IMR-90 (cell line): ENCODE data around the gene MYO3B. TPM values are rescaled to one million over a fixed set of nuclear protein-coding genes. Genes with fewer than 3 reads are reported as not detected.

Source experiments
- ATAC-seq: fragments of 200-7000 bp; cut with Tn5 transposase; 2 replicates; pipeline ENCODE4 v1.9.1; 2020; ENCODE audit warnings: low read depth, mild to moderate bottlenecking, moderate library complexity
- BruUV-seq: library from RNA; stranded (reverse); fragments of 400-500 nt; replicated peaks from 2 replicates; lab custom pipeline; 2021; lab: Mats Ljungman, UMichigan
- CTCF ChIA-PET: fragments of 300-600 bp; formaldehyde crosslinking; extraction: SDS; loops from one replicate; lab custom pipeline; 2021; ENCODE audit warnings: antibody characterized with exemption; lab: Yijun Ruan, JAX
- POLR2A ChIA-PET: fragments of 300-600 bp; sonication (Branson Sonifier 250); formaldehyde crosslinking; loops from one replicate; lab custom pipeline; 2022; ENCODE audit warnings: antibody characterized with exemption; ENCODE audit not compliant: unreplicated experiment; lab: Charles Lee
- DNase-seq: peaks from one replicate; pipeline ENCODE4 v3.0.0; 2013
- H2AFZ ChIP-seq: replicated peaks from 2 replicates; pipeline ENCODE3; 2013; ENCODE audit warnings: low read length, mild to moderate bottlenecking; ENCODE audit not compliant: poor library complexity
- H2AK5ac ChIP-seq: 2 replicates; pipeline ENCODE4 v1.6.1; 2013; ENCODE audit warnings: low read depth, low read length, inconsistent platforms
- H2AK9ac ChIP-seq: replicated peaks from 2 replicates; pipeline ENCODE3; 2013; ENCODE audit warnings: mild to moderate bottlenecking, low read depth, low read length, moderate library complexity; ENCODE audit not compliant: poor library complexity
- H2BK120ac ChIP-seq: 2 replicates; pipeline ENCODE4 v1.6.1; 2013; ENCODE audit warnings: low read depth, low read length, inconsistent platforms
- H2BK15ac ChIP-seq: 3 replicates; pipeline ENCODE4 v1.6.1; 2013; ENCODE audit warnings: low read depth, low read length, inconsistent platforms
- H2BK20ac ChIP-seq: 2 replicates; pipeline ENCODE4 v1.6.1; 2013; ENCODE audit warnings: low read depth, mild to moderate bottlenecking, inconsistent platforms, low read length, moderate library complexity
- H2BK5ac ChIP-seq: 2 replicates; pipeline ENCODE4 v1.6.1; 2013; ENCODE audit warnings: mild to moderate bottlenecking, low read depth, low read length, inconsistent platforms; ENCODE audit not compliant: poor library complexity, severe bottlenecking
- H3K14ac ChIP-seq: replicated peaks from 2 replicates; pipeline ENCODE4 v1.6.1; 2013; ENCODE audit warnings: low read depth, low read length, inconsistent platforms
- H3K18ac ChIP-seq: 2 replicates; pipeline ENCODE4 v1.6.1; 2013; ENCODE audit warnings: low read depth, low read length, control low read depth
- H3K23ac ChIP-seq: 2 replicates; pipeline ENCODE4 v1.6.1; 2013; ENCODE audit warnings: low read depth, low read length, inconsistent platforms
- H3K27ac ChIP-seq: 2 replicates; pipeline ENCODE4 v1.5.1; 2013; ENCODE audit warnings: mild to moderate bottlenecking, control low read depth, low read length; ENCODE audit not compliant: insufficient read depth
- H3K27me3 ChIP-seq: 2 replicates; pipeline ENCODE4 v1.6.1; 2013; ENCODE audit warnings: low read length; ENCODE audit not compliant: control insufficient read depth, insufficient read depth
- H3K36me3 ChIP-seq: 2 replicates; pipeline ENCODE4 v1.6.1; 2013; ENCODE audit warnings: low read length, mixed read lengths; ENCODE audit not compliant: control insufficient read depth, insufficient read depth
- H3K4ac ChIP-seq: 2 replicates; pipeline ENCODE4 v1.6.1; 2013; ENCODE audit warnings: low read depth, low read length, inconsistent platforms
- H3K4me1 ChIP-seq: 2 replicates; pipeline ENCODE4 v1.6.1; 2013; ENCODE audit warnings: low read length, mixed read lengths; ENCODE audit not compliant: control insufficient read depth, insufficient read depth
- H3K4me2 ChIP-seq: 2 replicates; pipeline ENCODE4 v1.6.1; 2013; ENCODE audit warnings: low read depth, mild to moderate bottlenecking, control low read depth, low read length, moderate library complexity
- H3K4me3 ChIP-seq: 2 replicates; pipeline ENCODE4 v1.5.1; 2013; ENCODE audit warnings: low read depth, mild to moderate bottlenecking, control low read depth, low read length, moderate library complexity; ENCODE audit not compliant: insufficient read depth
- H3K56ac ChIP-seq: 2 replicates; pipeline ENCODE4 v1.6.1; 2013; ENCODE audit warnings: low read length, inconsistent platforms; ENCODE audit not compliant: insufficient read depth; ENCODE audit errors: extremely low read depth
- H3K79me1 ChIP-seq, 2 experiments: 2 replicates each; pipeline ENCODE4 v1.6.1; 2013; ENCODE audit warnings: low read length in 2 of 2, inconsistent platforms in 1 of 2, low read depth in 1 of 2
- H3K9ac ChIP-seq: 2 replicates; pipeline ENCODE4 v1.6.1; 2013; ENCODE audit warnings: low read depth, low read length, control low read depth
- H3K9me1 ChIP-seq: 2 replicates; pipeline ENCODE4 v1.6.1; 2013; ENCODE audit warnings: low read length, inconsistent platforms; ENCODE audit not compliant: insufficient read depth
- H3K9me3 ChIP-seq: 2 replicates; pipeline ENCODE4 v1.6.1; 2013; ENCODE audit warnings: low read length; ENCODE audit not compliant: control insufficient read depth, insufficient read depth
- H4K20me1 ChIP-seq: 2 replicates; pipeline ENCODE4 v1.6.1; 2013; ENCODE audit warnings: low read length, inconsistent platforms; ENCODE audit not compliant: insufficient read depth
- H4K5ac ChIP-seq: 2 replicates; pipeline ENCODE4 v1.6.1; 2013; ENCODE audit warnings: mild to moderate bottlenecking, low read depth, low read length, control low read depth
- H4K8ac ChIP-seq, 2 experiments: 2 replicates each; pipeline ENCODE4 v1.6.1; 2013; ENCODE audit warnings: low read depth in 2 of 2, low read length in 2 of 2, control low read depth in 1 of 2, inconsistent platforms in 1 of 2
- H4K91ac ChIP-seq: 2 replicates; pipeline ENCODE4 v1.6.1; 2013; ENCODE audit warnings: low read depth, low read length, inconsistent platforms; ENCODE audit not compliant: insufficient read depth
- BHLHE40 ChIP-seq: fragments of 150-350 bp; IDR thresholded peaks from 2 replicates; pipeline ENCODE4 v1.6.1; 2016; ENCODE audit warnings: mild to moderate bottlenecking, low read depth, low read length
- CHD1 ChIP-seq: IDR thresholded peaks from 2 replicates; pipeline ENCODE4 v1.6.1; 2012; ENCODE audit warnings: low read depth, low read length, improper control_type of control experiment
- CTCF ChIP-seq: conservative IDR thresholded peaks from 2 replicates; pipeline ENCODE4 v1.5.1; 2012; ENCODE audit warnings: mild to moderate bottlenecking, low read depth, low read length, improper control_type of control experiment
- ELK1 ChIP-seq: fragments of 150-350 bp; IDR thresholded peaks from 2 replicates; pipeline ENCODE4 v1.6.1; 2016; ENCODE audit warnings: low read depth, mild to moderate bottlenecking, low read length, moderate library complexity, borderline replicate concordance
- FOS ChIP-seq: fragments of 150-350 bp; IDR thresholded peaks from 2 replicates; pipeline ENCODE4 v1.6.1; 2016; ENCODE audit warnings: low read depth, low read length
- MAFK ChIP-seq: IDR thresholded peaks from 2 replicates; pipeline ENCODE4 v1.6.1; 2012; ENCODE audit warnings: low read depth, low read length, improper control_type of control experiment
- MAZ ChIP-seq: IDR thresholded peaks from 2 replicates; pipeline ENCODE4 v1.6.1; 2012; ENCODE audit warnings: low read depth, mild to moderate bottlenecking, low read length, improper control_type of control experiment, moderate library complexity, borderline replicate concordance
- MXI1 ChIP-seq: IDR thresholded peaks from 2 replicates; pipeline ENCODE4 v1.6.1; 2012; ENCODE audit warnings: low read depth, mild to moderate bottlenecking, low read length, moderate library complexity, borderline replicate concordance
- POLR2A ChIP-seq: IDR thresholded peaks from 2 replicates; pipeline ENCODE4 v1.6.1; 2012; ENCODE audit warnings: mild to moderate bottlenecking, low read depth, low read length
- RFX5 ChIP-seq: IDR thresholded peaks from 2 replicates; pipeline ENCODE4 v1.8.0; 2012; ENCODE audit warnings: low read depth, mild to moderate bottlenecking, low read length, moderate library complexity
- SMC3 ChIP-seq: fragments of 150-350 bp; IDR thresholded peaks from 2 replicates; pipeline ENCODE4 v1.6.1; 2016; ENCODE audit warnings: low read depth, mild to moderate bottlenecking, antibody characterized with exemption, low read length, moderate library complexity
- USF2 ChIP-seq: fragments of 150-350 bp; IDR thresholded peaks from 2 replicates; pipeline ENCODE4 v1.6.1; 2017; ENCODE audit warnings: mild to moderate bottlenecking, antibody characterized with exemption, low read length, low read depth
- WGBS, 2 experiments: methylation state at CpG; one replicate each; pipeline versions ENCODE4 v1.1.5 to v1.1.7; 2013; ENCODE audit warnings: missing lambda C conversion rate in 2 of 2; ENCODE audit not compliant: insufficient read length in 1 of 2; ENCODE audit errors: extremely low coverage in 2 of 2; 5-methylcytosine and 5-hydroxymethylcytosine counted together
- dilution Hi-C: fragments of 300-500 bp; cut with HindIII; formaldehyde crosslinking; loops from one replicate; pipeline ENCODE4 v1.14.3; 2018; ENCODE audit warnings: low sequenced_read_pairs; ENCODE audit not compliant: unreplicated experiment
- in situ Hi-C: fragments of 300-500 bp; cut with MboI; formaldehyde crosslinking; loops from 3 replicates; pipeline ENCODE4 v1.14.3; 2019; ENCODE audit warnings: low sequenced_read_pairs, inconsistent platforms, mixed read lengths
- intact Hi-C: fragments of 100-400 bp; cut with micrococcal nuclease; formaldehyde crosslinking; loops from 2 replicates; pipeline ENCODE4 v1.10.0; 2022
- polyA plus RNA-seq, 3 experiments: library from polyadenylated mRNA; depleted of rRNA; stranded (reverse); fragments of >200 nt; gene quantifications; 2 replicates each; pipeline ENCODE4 v1.2.3, GENCODE V29; 2012; ENCODE audit warnings: low replicate concordance in 1 of 3
- total RNA-seq: library from RNA; depleted of rRNA; stranded (reverse); fragments of >200 nt; gene quantifications from 2 replicates; pipeline ENCODE4 v1.2.3, GENCODE V29; 2012

Gene MYO3B
- total and polyA plus RNA-seq, 2 of the 4 experiments (the other 2 are of a cell fraction) = 0.02 TPM; not detected in 1

GRCh38 chr2:170201275-170201674, 23.3 kb downstream of the MYO3B start:
- ChIA-PET POLR2A (no interaction called here), CTCF (interaction anchor here (0.5 kb wide), 1 partner anchor 228 kb away, joined by 3 read pairs; no protein-coding TSS in a partner anchor)
- BruUV-seq = no TSS peak
- Histone ChIP-seq H3K27me3 (peaks cover 3% of the 10 kb centered on the region; the same call in 1 of the 2 replicates), H2BK20ac (no peak overlapping the region), H4K20me1 (no peaks in the 10 kb centered on the region), H3K4me3 (no peak overlapping the region), H4K91ac (no peak overlapping the region), H2BK120ac (no peak overlapping the region), H4K5ac (no peak overlapping the region), H3K4me2 (no peak overlapping the region), H2BK5ac (no peak overlapping the region), H4K8ac (no peak overlapping the region), H3K18ac (no peak overlapping the region), H2AK9ac (no peak overlapping the region), H2AK5ac (no peak overlapping the region), H3K4me1 (no peaks in the 10 kb centered on the region), H3K79me1 (no peaks in the 10 kb centered on the region), H3K9me1 (no peaks in the 10 kb centered on the region; the same call in 1 of the 2 replicates), H3K56ac (no peak overlapping the region), H3K9ac (no peak overlapping the region), H3K9me3 (no peaks in the 10 kb centered on the region), H2AFZ (no peak overlapping the region), H3K14ac (no peak overlapping the region), H2BK15ac (no peak overlapping the region), H3K23ac (no peak overlapping the region), H3K4ac (no peak overlapping the region), H3K27ac (no peak overlapping the region), H3K36me3 (no peaks in the 10 kb centered on the region)
- no peak for ATAC-seq
- TF ChIP-seq POLR2A (no peak), CHD1 (no peak), RFX5 (no peak), FOS (no peak), CTCF (no peak), SMC3 (no peak), MAZ (no peak), ELK1 (no peak), BHLHE40 (no peak), USF2 (no peak), MXI1 (no peak), MAFK (no peak)
- dilution Hi-C loops = no loop called here
- no peak for DNase-seq
- intact Hi-C loops = no loop called here
- no CpG with 5 or more reads among the region's 1 CpG for WGBS, 2 experiments
- in situ Hi-C loops = no loop called here
